ENCODE measurements around the gene ADH6. TPM values are rescaled to one million over a fixed set of nuclear protein-coding genes. Genes with fewer than 3 reads are reported as not detected.

Gene ADH6
- total and polyA plus RNA-seq, 2 of the 8 experiments (the other 6 are each of a cell fraction or from before 2014, with no cell fraction given): not detected

DNA sequence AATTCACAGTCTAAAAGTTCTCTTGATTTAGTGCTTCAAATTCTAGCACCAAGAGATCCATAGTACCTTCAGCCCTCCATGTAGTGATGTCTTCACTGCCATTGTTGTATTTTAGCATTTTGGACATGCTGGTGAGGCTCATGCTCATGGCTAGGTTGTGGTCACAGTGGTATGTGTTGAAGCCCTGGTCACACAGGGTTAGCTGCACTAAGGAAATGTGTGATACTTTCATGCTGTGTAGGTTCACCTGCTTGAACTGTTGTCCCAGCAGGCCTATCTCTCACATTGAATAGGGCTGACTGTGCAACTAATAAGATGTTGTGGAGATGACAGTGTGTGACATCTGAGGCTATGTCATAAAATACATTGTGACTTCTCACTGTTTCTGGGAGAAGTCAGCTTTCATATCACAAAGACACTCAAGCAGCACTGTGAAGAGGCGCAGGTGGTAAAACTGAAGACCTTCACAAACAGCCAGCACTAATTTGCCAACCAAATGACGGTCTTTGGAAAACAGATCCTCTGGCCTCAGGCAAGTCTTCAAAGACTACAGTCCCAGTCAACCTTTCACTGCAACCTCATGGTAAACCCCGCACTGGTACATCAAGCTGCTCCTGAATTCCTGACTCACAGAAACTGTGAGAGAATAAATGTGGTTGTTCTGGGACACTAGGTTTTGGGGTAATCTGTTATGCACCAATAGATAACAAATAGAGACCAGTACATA lies 57.5 kb downstream of the ADH6 start (continued):
- no peak for TF ChIP-seq POU5F1 (IDR thresholded peaks at IDR 0.05; ENCODE audit: low read depth, low read length)
- TF ChIP-seq, protein P1, sequence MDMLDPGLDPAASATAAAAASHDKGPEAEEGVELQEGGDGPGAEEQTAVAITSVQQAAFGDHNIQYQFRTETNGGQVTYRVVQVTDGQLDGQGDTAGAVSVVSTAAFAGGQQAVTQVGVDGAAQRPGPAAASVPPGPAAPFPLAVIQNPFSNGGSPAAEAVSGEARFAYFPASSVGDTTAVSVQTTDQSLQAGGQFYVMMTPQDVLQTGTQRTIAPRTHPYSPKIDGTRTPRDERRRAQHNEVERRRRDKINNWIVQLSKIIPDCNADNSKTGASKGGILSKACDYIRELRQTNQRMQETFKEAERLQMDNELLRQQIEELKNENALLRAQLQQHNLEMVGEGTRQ (IDR thresholded peaks at IDR 0.05; ENCODE audit: low read length): no peak
- TF ChIP-seq KDM4A (IDR thresholded peaks at IDR 0.05; ENCODE audit: low read depth, low read length, severe bottlenecking): no peak
- no peak for TF ChIP-seq CHD1 (IDR thresholded peaks at IDR 0.05; ENCODE audit: low read depth, low read length)
- TF ChIP-seq, protein P2, sequence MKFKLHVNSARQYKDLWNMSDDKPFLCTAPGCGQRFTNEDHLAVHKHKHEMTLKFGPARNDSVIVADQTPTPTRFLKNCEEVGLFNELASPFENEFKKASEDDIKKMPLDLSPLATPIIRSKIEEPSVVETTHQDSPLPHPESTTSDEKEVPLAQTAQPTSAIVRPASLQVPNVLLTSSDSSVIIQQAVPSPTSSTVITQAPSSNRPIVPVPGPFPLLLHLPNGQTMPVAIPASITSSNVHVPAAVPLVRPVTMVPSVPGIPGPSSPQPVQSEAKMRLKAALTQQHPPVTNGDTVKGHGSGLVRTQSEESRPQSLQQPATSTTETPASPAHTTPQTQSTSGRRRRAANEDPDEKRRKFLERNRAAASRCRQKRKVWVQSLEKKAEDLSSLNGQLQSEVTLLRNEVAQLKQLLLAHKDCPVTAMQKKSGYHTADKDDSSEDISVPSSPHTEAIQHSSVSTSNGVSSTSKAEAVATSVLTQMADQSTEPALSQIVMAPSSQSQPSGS (IDR thresholded peaks at IDR 0.05; ENCODE audit: low read length): no peak
